WI38 (cell line): Measurements from ENCODE around the gene DDX24.

Source experiments
- H3K4me3 ChIP-seq: 2 replicates; pipeline ENCODE4 v1.5.1; 2011; ENCODE audit warnings: low read depth, mild to moderate bottlenecking, control low read depth, low read length
- CTCF ChIP-seq: IDR thresholded peaks from 2 replicates; pipeline ENCODE4 v1.5.1; 2012; ENCODE audit warnings: low read depth, mild to moderate bottlenecking, control low read depth, low read length

The DDX24 gene

GRCh38 chr14:94109915-94110250 is 28.9 kb upstream of the DDX24 start:
- H3K4me3 ChIP-seq, result no peak overlapping the region
- TF ChIP-seq CTCF, result no peak

- TF ChIP-seq CTCF, result no peak
- no peak overlapping the region for H3K4me3 ChIP-seq
Observed at GRCh38 chr14:94104731-94105130, 23.7 kb upstream of the DDX24 start.

- no peak for TF ChIP-seq CTCF
- H3K4me3 ChIP-seq, result no peak overlapping the region
Observed at GRCh38 chr14:94103554-94104150, 22.6 kb upstream of the DDX24 start.

- no peak overlapping the region for H3K4me3 ChIP-seq
- no peak for TF ChIP-seq CTCF
Observed at GRCh38 chr14:94102768-94103482, 21.9 kb upstream of the DDX24 start.

- H3K4me3 ChIP-seq, result no peak overlapping the region
- TF ChIP-seq CTCF, result no peak
Observed at GRCh38 chr14:94101748-94102147, 20.7 kb upstream of the DDX24 start.

GRCh38 chr14:94100847-94101246 is 19.8 kb upstream of the DDX24 start:
- TF ChIP-seq CTCF, result no peak
- no peak overlapping the region for H3K4me3 ChIP-seq

- H3K4me3 ChIP-seq, result no peak overlapping the region
- no peak for TF ChIP-seq CTCF
Observed at GRCh38 chr14:94099006-94099405, 18.0 kb upstream of the DDX24 start.
